HG03139 (cell line): ENCODE measurements around the gene LGR4.
"Not testable (repeated sequence)": the region's sequence is repeated elsewhere in the genome, so short reads cannot be mapped to it uniquely, and the experiment has no call there.

ENCODE experiments used
- ATAC-seq: cut with Tn5 transposase; IDR thresholded peaks from one replicate; pipeline ENCODE4 v1.9.1; 2021; ENCODE audit not compliant: unreplicated experiment

LGR4 gene

DNA sequence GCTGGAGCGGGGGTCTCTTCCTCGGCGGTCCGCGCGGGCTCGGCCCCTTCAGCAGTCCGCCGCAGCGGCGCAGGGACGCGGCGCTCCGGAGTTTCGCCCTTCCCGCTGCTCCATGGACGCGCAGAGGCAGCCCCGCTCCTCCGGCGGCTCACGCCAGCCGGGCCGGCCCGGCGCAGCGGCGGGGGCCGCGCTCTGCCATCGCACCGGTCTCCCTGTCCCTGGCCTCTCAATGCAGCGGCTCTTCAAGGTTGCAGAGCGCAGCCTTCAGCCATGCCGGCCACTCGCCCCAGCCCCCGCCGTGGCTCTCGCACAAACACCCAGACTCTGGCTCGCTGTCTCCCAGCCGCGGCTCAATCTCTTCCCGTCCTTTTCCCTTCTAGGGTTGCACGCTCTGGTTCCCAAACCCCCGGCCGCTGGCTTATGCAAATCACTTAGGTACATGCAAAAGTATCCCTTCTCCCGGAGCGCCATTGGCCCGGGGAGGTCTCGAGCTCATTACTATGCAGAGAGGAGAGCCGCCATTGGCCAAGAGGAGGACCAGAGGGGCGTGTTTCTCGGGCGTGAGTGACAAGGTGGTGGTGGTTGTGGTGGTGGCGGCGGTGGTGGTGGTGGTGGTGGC, at the start of gene LGR4:
Gene LGR4 (minus strand): TSS at position 393 of the 619 bp plus-strand sequence. CDS start 488 bp downstream, outside the sequence.
- peak; percentile 71 for ATAC-seq

GRCh38 chr11:27520226-27520625, 47.6 kb upstream of the LGR4 start:
- ATAC-seq = no peak

GRCh38 chr11:27518518-27518917, 45.9 kb upstream of the LGR4 start:
- no peak for ATAC-seq

GRCh38 chr11:27517490-27517889, 44.9 kb upstream of the LGR4 start:
- ATAC-seq = not testable (repeated sequence)

DNA sequence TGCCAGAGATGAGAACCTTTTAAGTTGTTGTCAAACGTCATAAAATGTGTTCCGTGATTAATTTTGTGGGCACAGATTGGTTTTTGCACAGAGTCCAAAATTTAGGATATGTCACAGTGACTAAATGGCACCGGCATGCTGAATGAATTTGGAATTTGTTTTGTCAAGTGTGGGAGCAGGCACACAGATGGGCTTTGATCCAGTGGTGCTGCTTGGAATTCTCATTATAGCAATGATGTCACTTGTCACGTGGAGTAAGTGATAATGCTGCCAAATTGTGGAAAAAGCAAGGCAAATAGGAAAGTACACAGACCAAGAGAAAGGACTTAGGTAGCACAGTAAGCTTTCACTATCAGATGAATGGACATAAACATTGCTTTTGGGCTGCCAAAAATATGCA, 42.0 kb upstream of the LGR4 start:
- ATAC-seq = no peak

GRCh38 chr11:27514076-27514475, 41.5 kb upstream of the LGR4 start:
- ATAC-seq = no peak

DNA sequence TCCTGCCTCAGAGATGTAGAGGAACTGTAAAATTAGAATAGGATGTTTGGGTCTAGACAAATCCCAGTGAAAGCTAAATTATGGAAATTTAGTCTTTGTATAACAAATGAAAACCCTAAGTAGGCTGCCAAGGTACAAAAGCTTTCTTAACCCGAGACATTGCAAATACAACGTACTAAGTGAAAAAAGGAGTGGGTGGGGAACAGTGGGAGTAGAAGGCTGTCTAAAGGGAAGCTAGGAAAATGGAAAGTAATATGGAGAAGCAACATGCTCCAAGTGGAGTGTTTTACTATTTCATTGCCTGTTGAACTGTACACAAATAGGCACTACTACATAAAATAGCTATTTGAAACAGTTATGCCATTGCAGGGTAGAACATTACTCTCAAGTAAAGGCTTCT, 40.8 kb upstream of the LGR4 start:
- no peak for ATAC-seq

- ATAC-seq = no peak
Measured at GRCh38 chr11:27512238-27512637, 39.6 kb upstream of the LGR4 start.

DNA sequence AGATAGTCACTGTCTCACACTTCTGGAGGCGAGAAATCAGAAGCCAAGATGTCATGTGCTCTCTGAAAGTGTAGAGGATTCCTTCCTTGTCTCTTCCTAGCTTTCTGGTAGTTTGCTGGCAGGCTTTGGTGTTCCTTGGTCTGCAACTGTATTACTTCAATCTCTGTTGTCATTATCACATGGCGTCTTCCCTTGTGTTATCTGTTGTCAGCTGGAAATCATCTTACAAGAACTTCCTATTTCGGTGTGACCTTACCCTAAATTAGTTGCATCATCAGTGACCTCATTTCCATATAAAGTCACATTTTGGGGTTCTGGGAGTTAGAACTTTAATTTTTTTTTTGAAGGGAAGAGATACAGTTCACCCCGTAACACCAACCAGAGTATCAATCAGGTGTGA, 37.3 kb upstream of the LGR4 start:
- ATAC-seq = no peak

GRCh38 chr11:27507557-27508322, 35.1 kb upstream of the LGR4 start:
- ATAC-seq = no peak

GRCh38 chr11:27506200-27507182, 33.9 kb upstream of the LGR4 start, which contains the start of gene LIN7C:
Gene LIN7C (minus strand): TSS chr11:27506769. CDS start chr11:27506752, 17 bp downstream.
- ATAC-seq = peak; percentile 92

DNA sequence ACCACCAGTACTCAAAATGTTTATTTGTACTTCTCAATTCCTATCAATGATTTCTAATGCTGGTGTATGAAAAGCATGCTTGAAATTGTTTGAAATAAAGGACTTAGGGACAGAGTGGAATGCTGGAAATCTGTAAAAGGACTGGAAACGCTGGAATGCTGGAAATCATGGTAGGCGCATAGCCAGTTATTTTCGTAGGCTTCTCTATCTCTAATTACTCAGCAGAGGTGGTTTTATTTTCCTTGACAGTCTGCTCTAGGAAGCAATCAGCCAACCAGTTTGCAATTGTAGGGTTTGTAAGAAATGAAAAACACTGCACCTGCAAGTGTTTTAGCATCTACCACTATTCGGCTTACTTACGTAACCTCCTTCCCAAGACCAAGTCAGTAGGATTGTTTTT, 33.2 kb upstream of the LGR4 start:
- ATAC-seq = no peak

GRCh38 chr11:27504205-27504604, 31.6 kb upstream of the LGR4 start:
- no peak for ATAC-seq

- no peak for ATAC-seq
Measured at GRCh38 chr11:27501100-27501499, 28.5 kb upstream of the LGR4 start.

DNA sequence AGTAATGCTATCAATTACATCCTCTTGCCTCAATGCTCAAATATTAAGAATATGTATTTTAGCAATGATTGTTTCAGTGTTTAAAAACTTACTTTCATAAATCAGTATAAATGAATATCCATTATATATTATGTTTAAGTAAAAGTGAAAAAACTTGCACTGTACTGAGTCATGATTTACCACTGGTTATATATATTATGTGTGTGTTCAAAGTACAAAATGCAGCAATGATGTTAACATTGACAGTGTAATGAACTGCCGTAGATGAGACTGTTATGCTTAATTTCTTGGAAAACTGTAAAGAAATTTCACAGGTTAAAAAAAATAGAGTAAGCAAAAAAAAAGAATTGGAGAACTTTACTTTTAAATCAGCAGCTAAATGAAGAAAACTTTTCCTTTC, 25.3 kb upstream of the LGR4 start:
- no peak for ATAC-seq

GRCh38 chr11:27497284-27497866, 24.8 kb upstream of the LGR4 start:
- peak; percentile 56 for ATAC-seq

GRCh38 chr11:27496461-27496860, 23.9 kb upstream of the LGR4 start:
- ATAC-seq = no peak

DNA sequence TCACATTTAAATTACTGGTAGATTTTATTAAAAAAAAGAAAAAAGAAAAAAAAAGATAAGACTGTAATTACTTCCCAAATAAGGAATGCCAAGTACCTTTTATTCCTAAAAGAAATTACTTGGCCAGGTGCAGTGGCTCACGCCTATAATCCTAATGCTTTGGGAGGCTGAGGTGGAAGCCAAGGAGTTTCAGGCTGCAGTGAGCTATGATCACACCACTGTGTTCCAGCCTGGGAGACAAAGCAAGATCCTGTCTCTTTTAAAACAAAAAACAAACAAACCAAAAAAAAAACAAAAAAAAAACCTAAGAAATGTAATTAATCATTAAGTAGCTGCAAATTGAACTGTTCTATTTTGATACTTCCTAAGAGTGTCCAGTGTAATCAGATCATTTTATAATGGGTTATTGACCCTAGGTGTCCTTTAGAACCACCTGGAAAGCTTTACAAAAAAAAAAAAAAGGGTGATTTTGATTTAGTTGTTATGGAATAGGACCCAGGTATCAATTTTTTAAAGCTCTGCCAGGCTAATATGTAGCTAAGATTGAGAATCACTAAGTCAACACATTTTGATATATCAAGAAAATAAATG, 23.2 kb upstream of the LGR4 start:
- no peak for ATAC-seq

- no peak for ATAC-seq
Measured at GRCh38 chr11:27489092-27489491, 16.5 kb upstream of the LGR4 start.

DNA sequence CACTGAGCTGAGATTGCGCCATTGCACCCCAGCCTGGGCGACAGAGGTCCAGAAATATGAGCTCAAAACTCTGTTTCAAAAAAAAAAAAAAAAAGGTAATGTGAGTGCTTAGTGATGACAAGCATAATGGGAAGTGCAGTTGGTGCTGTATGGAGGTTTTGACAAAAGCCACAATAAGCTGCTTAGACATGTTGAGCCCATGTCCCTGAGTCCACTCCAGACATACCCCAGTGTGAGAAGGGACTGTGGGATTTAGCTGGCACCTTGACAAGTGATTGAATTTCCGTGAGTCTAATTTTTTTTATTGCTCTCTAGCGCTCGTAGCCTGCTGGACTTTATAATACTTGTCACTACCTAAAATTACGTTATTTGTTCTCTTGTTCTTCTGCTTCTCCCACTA, 15.1 kb upstream of the LGR4 start:
- no peak for ATAC-seq
